ENCODE data around the gene TNS1. TPM values are rescaled to one million over a fixed set of nuclear protein-coding genes. Genes with fewer than 3 reads are reported as not detected.

The TNS1 gene
- total RNA-seq, 1 experiment from 2014 or later: 6.2 TPM

GRCh38 chr2:217955881-217956493 is 46.8 kb downstream of the TNS1 start:
- Histone ChIP-seq H3K27me3 (ENCODE audit: insufficient read depth, low read length) (no peaks in the 10 kb centered on the region), H3K9me2 (ENCODE audit: insufficient read depth) (no peaks in the 10 kb centered on the region), H3K27ac (ENCODE audit: low read depth, low read length) (no peak overlapping the region), H3K9me3 (ENCODE audit: control insufficient read depth in 1 of 2, insufficient read depth in 1 of 2, low read depth in 1 of 2, low read length in 2 of 2) (no peaks in the 10 kb centered on the region), H2AFZ (ENCODE audit: low read depth, low read length, poor library complexity, severe bottlenecking) (no peak overlapping the region), H4K20me1 (ENCODE audit: insufficient read depth) (no peaks in the 10 kb centered on the region), H3K4me3 (replicated peaks in 1 of 2; ENCODE audit: low read depth in 1 of 2, low read length in 2 of 2) (no peak overlapping the region), H3K4me1 (ENCODE audit: control insufficient read depth in 1 of 2, insufficient read depth in 2 of 2, low read length in 2 of 2) (no peaks in the 10 kb centered on the region), H3K79me2 (ENCODE audit: insufficient read depth, low read length) (no peaks in the 10 kb centered on the region), H3K4me2 (ENCODE audit: low read length) (no peak overlapping the region), H3K36me3 (ENCODE audit: control insufficient read depth in 1 of 2, insufficient read depth in 2 of 2, low read length in 2 of 2) (no peaks in the 10 kb centered on the region), H3K9ac (ENCODE audit: low read length) (no peak overlapping the region)
- RAD21 ChIA-PET (ENCODE audit: low non-redundant PET in 1 of 2, low total read pairs in 2 of 2, uncharacterized antibody in 2 of 2, unreplicated experiment in 2 of 2): no interaction called here
- POLR2A ChIA-PET: no interaction called here
- no TSS peak for BruUV-seq (replicated peaks)
- CTCF ChIA-PET: no interaction called here
- no peak for ATAC-seq
- intact Hi-C loops (cut with micrococcal nuclease): no loop called here
- DNase-seq (ENCODE audit: low read depth, low spot score): no peak
- TF ChIP-seq YY1 (IDR thresholded peaks at IDR 0.05; ENCODE audit: extremely low read depth, insufficient replicate concordance, low read depth, low read length): no peak
- TF ChIP-seq EZH2 (IDR thresholded peaks at IDR 0.05): no peak
- no peak for TF ChIP-seq JUND (IDR thresholded peaks at IDR 0.05)
- no peak for TF ChIP-seq ZNF274 (IDR thresholded peaks at IDR 0.05; ENCODE audit: low read depth, low read length)
- TF ChIP-seq SRF (IDR thresholded peaks at IDR 0.05; ENCODE audit: low read depth): no peak
- no peak for TF ChIP-seq ZFX (IDR thresholded peaks at IDR 0.05)

GRCh38 chr2:217954971-217955740 is 47.6 kb downstream of the TNS1 start:
- no peaks in the 10 kb centered on the region for H3K79me2 ChIP-seq (ENCODE audit: insufficient read depth, low read length)
- CTCF ChIA-PET: no interaction called here
- BruUV-seq (replicated peaks): no TSS peak

More at GRCh38 chr2:217954971-217955740, 47.6 kb downstream of the TNS1 start:
- Histone ChIP-seq H4K20me1 (ENCODE audit: insufficient read depth) (no peaks in the 10 kb centered on the region), H3K9ac (ENCODE audit: low read length) (no peak overlapping the region), H3K27ac (ENCODE audit: low read depth, low read length) (no peak overlapping the region), H3K4me1 (ENCODE audit: control insufficient read depth in 1 of 2, insufficient read depth in 2 of 2, low read length in 2 of 2) (no peaks in the 10 kb centered on the region), H3K27me3 (ENCODE audit: insufficient read depth, low read length) (no peaks in the 10 kb centered on the region), H3K4me3 (replicated peaks in 1 of 2; ENCODE audit: low read depth in 1 of 2, low read length in 2 of 2) (no peak overlapping the region), H3K4me2 (ENCODE audit: low read length) (no peak overlapping the region), H3K9me2 (ENCODE audit: insufficient read depth) (no peaks in the 10 kb centered on the region), H3K9me3 (ENCODE audit: control insufficient read depth in 1 of 2, insufficient read depth in 1 of 2, low read depth in 1 of 2, low read length in 2 of 2) (no peaks in the 10 kb centered on the region), H2AFZ (ENCODE audit: low read depth, low read length, poor library complexity, severe bottlenecking) (no peak overlapping the region), H3K36me3 (ENCODE audit: control insufficient read depth in 1 of 2, insufficient read depth in 2 of 2, low read length in 2 of 2) (no peaks in the 10 kb centered on the region)
- ChIA-PET POLR2A (no interaction called here), RAD21 (ENCODE audit: low non-redundant PET in 1 of 2, low total read pairs in 2 of 2, uncharacterized antibody in 2 of 2, unreplicated experiment in 2 of 2) (no interaction called here)
- intact Hi-C loops (cut with micrococcal nuclease): no loop called here
- TF ChIP-seq POLR2AphosphoS5 (IDR thresholded peaks at IDR 0.05; ENCODE audit: low read depth, low read length): no peak
- TF ChIP-seq SP1 (IDR thresholded peaks at IDR 0.05; ENCODE audit: low read depth): no peak
- no peak for TF ChIP-seq ELF1 (IDR thresholded peaks at IDR 0.05; ENCODE audit: borderline replicate concordance, low read depth)
- TF ChIP-seq YY1 (IDR thresholded peaks at IDR 0.05; ENCODE audit: extremely low read depth, insufficient replicate concordance, low read depth, low read length): no peak
- TF ChIP-seq CBX3 (IDR thresholded peaks at IDR 0.05; ENCODE audit: low read depth): no peak
- TF ChIP-seq EGR1 (IDR thresholded peaks at IDR 0.05; ENCODE audit: low read depth): no peak
- no peak for TF ChIP-seq ATF3 (IDR thresholded peaks at IDR 0.05)
- TF ChIP-seq MAX (IDR thresholded peaks at IDR 0.05): no peak
- no peak for DNase-seq (ENCODE audit: low read depth, low spot score)
- ATAC-seq: no peak

All from HCT116 (cell line).